ENCODE measurements around the gene SH2B2.

SH2B2 gene

DNA sequence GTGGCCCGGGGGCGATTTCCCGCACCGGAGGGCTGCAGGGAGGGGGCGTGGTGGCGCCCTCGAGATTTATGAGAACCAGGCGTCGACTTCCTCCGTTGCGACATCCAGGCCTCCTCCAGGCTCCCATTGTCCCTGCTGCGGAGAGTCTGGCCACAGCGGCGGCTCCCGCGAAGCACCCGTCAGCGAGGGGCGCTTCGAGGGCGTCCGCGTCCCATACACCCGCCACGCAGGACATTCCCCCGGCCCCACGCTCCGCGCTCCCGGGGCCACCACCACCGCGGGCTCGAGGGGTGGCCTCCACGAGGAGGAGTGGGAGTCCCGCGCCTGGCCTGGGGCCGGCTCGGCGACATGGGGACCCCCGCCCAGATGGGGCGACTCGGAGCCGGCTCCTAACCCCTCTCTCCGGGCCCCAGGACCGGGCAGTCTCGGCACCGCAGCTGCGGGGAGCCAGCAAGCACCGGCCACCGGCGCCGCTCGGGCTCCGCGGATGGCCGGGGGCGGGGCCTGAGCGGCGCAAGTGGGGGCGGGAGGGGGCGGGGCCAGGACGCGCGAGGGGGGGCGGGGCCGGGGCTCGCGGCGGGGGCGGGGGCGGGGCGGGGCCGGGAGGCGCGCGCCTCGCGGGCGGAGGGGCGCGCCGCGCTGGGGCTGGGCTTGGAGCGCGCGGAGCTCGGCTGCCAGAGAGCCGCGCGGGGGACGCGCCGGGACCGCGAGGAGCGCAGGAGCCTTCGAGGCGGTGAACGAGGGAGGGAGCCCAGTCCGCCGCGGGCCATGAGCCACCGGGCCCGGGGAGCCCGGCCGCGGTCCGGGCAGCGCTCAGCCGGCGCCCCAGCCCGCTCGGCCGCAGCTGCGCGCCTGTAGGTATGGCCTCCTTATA is at the start of gene SH2B2:
Gene SH2B2 (plus strand): TSS at position 632 of the 874 bp plus-strand sequence. CDS start 13,683 bp downstream, outside the sequence.
- DNase-seq = peak; percentile 50

DNA sequence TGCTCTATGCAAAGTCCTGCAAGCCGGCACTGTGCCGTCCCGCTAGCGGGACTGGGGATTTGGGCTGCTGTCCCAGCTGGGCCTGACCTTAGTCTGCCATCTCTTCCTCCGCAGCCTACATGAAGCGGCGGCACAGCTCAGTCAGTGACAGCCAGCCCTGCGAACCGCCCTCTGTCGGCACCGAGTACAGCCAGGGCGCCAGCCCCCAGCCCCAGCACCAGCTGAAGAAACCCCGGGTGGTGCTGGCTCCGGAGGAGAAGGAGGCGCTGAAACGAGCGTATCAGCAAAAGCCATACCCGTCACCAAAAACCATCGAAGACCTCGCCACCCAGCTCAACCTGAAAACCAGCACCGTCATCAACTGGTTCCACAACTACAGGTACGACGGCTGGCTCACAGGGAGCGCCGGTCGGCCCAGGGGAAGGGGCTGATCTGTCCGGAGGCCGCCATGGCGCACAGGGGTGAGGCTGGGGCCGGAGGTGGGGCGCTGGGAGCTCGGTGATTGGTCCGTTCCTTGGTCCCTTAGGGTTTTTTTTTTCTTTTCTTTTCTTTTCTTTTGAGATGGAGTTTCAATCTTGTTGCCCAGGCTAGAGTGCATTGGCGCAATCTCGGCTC is 47.4 kb upstream of the SH2B2 start:
- no peak for DNase-seq

DNA sequence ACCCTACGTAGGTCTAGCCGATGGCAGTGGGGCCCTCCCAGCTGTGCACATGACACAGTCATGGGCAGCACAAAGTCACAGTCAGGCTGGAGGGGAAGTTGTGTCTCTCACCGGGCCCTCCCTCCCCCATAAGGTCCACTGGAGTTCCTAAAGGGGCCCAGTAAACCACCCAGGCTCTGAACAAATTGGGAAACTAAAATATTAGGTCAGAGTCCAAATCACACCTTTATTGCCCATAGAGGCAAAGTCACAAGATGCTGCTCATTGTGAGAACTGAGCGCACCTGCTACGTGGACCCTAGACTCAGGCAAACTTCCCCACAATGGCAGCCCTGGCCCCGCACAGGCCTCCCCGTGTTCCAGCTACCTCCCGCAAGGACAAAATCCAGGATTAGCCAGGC is 45.2 kb upstream of the SH2B2 start:
- DNase-seq = no peak

DNA sequence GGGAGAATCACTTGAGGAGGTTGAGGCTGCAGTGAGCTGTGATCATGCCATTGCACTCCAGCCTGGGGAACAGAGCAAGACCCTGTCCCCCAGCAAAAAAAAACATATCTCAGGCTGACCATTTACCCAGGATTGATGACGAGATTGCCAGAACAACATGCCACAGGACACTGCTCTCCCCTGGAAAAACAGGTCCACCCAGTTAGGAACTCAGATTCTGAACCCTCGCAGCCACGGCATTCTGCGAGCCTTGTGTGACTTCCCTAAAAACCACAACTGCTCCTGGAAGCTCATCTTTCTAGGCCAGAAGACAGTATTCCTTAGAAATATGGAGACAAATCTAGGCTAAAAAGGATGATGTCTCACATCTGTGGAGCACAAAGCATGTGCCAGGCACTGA is 42.1 kb upstream of the SH2B2 start:
- no peak for DNase-seq

DNA sequence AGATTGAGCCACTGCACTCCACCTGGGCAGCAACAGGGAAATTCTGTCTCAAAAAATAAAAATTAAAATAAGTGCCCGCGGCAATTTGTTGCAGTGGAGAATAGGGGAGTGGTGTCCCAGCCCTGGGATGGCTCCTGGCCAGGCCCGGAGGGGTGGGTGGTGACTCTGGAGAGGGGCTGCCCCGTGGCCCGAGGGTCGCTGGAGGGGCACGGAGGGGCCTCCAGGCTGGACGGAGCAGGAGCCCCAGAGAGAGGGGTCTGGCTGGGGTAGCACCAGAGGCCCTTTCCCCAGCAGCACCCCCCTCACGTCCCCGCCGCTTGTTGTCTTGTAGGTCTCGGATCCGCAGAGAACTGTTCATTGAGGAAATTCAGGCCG is 38.6 kb upstream of the SH2B2 start:
- no peak for DNase-seq

DNA sequence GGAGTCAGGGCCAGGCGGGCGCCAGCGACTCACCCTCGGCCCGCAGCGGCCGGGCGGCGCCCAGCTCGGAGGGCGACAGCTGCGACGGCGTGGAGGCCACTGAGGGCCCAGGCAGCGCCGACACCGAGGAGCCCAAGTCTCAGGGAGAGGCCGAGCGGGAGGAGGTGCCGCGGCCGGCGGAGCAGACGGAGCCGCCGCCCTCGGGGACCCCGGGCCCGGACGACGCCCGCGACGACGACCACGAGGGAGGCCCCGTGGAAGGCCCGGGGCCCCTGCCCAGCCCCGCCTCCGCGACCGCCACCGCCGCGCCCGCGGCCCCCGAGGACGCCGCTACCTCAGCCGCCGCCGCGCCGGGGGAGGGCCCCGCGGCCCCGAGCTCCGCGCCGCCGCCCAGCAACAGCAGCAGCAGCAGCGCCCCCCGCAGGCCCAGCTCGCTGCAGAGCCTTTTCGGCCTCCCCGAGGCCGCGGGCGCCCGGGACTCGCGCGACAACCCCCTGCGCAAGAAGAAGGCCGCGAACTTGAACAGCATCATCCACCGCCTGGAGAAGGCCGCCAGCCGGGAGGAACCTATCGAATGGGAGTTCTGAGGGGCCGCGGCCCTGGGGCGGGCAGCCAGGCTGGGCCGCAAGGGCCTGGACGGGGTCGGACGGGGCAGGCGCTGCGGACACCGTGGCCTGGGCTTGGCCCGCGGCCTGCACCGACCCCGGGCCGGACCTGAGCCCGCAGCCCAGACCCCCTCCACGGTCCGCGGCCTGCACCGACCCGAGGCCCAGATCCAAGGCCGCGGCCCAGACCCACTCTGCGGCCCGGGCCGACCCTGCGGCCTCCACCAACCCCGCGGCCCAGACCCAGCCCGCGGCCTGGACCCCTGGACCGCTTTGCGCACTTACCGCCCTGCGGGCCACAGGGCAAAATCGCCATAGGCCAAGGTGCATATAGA is 37.9 kb upstream of the SH2B2 start:
- DNase-seq = no peak

DNA sequence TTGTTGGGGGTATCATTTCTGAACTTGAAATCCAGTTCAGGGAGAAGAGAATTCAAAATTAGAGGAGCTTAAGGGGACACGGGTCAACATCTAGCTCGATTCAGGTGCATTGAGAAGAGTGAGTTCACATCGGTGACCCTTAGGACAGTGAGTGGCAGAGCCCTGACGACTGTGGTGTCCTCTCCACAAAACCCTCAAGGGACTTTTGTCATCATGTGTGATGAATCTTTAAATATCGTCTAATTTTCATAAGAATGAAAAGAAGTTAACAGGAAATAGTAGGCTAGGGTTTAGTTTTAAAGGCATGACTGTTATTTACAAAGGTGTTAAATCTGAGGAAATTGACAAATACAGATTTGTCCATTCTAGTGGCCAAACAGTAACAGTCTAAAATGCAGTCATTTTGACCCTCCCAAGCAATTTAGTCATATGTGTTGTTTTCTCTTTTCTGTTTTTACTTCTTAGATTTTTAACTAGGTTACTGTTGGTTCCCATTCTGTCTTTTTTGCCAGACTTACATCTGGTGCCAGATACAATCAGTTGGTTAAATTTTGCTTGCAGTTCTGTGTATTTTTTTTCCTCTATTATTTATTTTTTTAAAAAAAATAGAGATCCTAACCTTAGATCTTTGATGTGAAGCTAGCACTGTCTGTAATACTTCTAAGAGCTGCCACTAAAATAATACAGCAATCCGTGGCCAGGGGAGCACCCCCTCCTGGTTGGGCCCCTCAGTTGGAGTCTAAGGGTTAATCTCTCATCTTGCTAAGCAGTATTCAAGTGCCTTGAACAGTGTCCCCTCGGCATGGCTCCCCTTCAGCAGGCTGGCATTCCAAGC is 34.9 kb upstream of the SH2B2 start:
- no peak for DNase-seq

DNA sequence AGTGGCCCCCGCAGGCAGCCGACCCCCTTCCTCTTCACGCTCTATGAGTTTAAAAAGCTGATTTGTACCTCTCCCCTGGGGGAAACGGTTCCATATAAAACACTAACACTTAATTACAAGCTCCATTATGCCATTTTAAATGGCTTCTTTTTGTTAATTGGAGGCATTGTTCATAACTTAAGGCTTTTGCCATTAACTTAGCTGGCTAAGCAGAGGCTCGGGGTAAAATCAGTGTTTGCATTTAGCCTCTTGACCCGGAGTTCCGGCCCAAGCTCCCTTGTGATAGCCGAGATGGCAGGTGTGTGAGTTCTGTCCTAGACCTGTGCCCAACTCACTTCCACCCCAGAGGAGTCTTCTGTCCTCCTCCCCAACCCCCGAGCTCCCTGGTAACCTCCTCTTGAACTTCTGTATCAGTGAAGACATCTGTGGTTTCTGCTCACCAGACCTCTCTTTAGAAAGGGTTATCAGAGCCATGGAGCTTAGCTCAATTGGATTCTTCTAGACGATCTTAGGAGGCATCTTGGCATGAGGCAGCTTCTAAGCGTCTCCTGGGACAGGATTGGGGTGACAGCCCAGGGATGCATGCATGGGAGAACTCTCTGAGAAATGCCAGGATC is 34.2 kb upstream of the SH2B2 start:
- DNase-seq = no peak

DNA sequence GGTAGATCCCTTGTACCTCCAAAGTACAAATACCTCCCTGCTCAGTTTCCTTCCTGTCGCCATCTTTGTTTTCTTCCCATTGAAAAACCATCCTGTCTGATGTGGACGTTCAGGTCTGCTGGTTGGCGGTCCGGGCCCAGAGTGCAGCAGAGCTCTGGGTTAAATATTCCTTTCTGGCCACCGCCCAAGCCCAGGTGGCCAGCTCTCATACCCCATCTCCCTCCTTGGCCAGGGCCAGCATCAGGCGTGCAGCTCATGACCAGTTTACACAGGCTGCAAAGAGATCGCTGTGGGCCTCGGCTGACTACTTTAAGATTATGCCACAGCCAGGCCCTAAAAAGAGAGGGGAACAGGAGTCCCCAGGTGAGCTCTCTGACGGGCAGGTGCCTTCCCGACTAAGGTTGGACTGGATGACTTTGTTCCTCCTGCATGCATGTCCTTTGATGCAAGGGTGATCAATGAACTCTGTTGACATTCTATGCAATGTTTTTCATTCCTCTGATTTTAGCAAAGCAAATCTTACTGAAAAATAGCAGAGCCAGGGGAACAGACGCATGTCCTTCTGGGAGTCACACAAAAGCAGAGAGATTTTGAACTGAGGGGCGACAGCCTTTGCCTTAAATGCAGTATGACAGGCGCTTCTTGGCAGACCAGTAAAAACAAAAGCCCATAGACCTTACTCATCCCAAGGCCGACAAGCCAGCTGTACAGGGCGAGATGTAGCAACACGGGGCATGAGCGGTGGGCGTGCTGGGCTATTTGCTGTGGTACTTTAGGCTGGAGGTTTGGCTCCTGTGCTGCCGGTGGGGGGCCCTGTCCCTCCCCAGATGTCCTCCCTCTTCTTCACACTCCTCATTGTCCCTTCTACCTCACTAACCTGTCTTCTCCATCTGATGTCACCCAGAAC is 33.3 kb upstream of the SH2B2 start:
- no peak for DNase-seq

DNA sequence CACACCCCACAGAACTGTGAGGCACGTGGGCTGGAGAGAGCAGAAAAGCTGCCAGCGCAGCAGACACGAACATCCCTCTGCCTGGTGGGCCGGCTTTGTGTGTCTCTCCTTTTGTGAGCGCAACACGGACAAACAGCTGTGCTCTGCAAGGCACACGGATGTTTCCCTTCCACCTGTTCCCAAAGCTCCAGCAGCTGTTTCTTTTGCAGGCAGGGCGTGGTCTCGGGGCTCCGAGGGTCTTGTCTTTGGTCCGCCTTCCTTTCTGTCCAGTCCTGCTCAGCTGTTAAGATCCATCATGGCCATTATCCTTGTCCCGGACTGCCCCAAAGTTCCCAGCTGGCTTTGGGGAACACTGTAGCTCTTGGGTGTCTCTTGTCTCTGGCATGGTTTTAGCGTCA is 32.7 kb upstream of the SH2B2 start:
- DNase-seq = no peak

DNA sequence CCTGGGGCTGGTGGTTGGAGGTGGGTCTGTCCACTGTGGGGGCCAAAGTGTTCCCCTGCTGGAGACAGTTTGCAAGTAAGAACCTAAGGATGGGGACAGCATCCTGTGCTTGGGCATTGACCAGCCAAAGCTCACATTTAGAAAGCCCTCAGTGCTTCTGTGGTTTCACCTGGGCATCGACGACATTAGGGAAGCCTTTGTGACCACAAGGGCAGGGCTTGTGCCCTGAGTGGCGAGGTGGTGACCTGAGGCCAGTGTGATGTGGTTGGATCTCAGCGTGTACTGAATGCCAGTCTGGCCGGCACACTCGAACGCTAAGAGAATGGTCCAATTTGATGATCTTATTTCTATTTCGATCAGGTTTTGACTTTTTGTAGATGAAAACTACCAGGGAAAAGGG is 32.1 kb upstream of the SH2B2 start:
- DNase-seq = no peak

DNA sequence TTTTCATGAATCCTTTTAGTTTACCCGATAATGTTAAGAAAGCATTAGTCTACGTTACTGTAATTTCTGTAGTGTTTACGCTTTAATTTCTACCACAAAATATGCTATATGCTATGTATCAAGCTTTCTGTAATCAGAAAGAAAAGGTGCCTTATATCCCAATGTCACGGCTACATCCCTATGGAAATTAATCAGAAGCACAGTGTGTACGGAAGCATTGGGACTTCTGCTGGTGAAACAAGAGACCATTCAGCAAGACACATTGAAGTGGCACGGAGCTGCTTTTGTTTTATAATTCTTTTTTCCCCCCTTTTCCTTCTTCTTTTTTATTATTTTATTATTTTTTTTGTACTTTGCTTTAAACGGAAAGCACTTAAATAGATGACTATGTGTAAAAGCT is 31.2 kb upstream of the SH2B2 start:
- no peak for DNase-seq

DNA sequence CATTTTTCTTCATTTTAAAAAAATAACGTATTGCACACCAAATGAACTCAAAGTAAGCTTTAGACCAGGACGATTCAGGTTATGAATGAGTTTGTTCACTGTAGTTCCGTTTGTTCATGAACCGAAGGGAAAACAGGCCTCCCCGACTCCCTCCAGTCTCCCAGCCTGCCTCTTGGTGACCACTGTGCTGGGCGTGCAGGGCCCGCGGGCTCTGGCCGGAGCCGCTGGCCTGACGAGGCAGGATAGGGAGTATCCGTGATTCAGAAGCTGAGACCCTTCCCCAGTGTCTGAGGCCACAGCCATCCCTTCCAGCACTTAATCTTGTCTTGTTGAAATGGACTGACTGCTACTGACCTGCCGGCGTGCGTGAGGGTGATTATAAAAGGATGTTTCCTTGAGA is 30.8 kb upstream of the SH2B2 start:
- DNase-seq = no peak

DNA sequence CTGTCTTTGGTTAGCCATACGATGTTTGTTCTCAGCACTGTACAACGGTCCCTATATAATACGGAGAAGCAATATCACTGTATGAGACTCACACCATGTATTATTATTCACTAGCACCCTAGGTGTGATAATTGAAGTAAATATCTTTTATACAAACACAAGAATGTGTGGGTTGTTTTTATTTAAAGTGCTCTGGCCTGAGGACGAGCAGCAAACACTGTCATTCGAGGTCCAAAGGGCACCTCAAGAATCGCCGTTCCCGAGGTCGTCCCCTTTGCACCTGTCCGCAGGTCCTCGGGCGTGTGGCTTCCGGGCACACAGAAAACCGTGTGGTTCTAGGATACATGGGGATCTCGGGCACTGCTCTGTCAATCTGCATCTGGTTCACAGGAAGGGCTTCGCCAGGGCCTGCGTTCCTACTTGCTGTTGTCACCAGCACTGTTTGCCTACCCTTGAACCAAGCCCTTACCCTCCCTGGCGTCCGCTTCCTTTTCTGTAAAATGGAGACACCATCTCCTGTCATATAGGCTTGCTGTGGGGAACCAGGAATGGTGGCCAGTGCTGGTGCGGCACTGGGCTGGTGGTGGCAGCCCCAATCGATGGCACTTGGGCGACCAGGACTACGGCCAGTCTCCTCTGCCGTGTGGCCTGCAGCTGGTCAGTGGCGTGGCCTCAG is 28.5 kb upstream of the SH2B2 start:
- no peak for DNase-seq

DNA sequence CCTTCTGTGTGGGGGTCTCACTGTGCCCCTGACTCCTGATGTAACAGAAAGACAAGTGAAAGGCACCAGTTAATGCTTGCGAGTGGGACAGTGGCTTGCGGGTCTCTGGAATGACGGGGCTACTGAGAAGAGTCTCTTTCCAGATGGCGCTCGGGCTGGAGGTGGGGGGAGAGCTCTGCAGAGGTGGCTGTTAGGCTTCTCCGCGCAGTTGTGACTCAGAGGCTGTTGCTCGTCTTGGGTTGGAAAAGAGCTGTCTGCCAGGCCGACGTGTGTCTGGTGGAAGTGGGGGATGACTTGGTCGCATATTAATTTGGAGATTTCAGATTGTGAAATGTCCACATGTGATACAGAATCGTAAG is 27.9 kb upstream of the SH2B2 start:
- DNase-seq = no peak

DNA sequence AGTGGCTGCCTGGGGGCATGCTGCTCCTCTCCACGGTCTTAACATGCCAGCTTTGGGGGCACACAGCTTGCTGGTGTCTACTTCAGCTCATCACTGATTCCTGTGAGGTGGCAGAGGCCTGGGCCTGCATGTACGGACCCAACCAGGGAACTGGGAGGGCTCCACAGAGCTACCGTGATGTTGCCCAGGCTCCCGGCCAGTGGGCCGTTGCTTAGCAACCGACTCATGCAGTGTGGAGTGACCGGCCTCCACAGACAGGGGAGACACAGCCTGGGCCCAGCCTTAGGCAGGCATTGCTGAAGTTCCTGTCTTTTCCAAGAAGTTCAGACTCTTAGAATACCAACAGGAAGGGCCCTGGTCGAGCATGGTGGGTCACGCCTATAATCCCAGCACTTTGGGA is 25.8 kb upstream of the SH2B2 start:
- DNase-seq = no peak

DNA sequence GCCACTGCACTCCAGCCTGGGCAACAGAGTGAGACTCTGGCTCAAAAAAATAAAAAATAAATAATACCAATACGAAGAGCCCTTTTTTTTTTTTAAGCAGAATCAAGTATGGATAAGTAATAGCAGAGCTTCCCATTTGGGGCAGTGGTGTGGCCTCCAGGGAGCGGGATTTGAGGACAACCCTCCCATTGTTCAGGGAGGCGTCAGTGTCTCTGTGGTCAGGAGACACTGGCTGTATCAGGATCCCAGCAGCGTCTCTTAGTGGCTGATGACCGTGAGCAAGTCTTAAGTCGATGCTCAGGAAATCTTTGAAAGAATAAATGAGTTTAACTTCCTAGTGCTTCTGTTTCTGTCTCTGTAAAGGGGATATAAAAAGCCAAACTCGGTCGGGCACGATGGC is 25.2 kb upstream of the SH2B2 start:
- DNase-seq = no peak

DNA sequence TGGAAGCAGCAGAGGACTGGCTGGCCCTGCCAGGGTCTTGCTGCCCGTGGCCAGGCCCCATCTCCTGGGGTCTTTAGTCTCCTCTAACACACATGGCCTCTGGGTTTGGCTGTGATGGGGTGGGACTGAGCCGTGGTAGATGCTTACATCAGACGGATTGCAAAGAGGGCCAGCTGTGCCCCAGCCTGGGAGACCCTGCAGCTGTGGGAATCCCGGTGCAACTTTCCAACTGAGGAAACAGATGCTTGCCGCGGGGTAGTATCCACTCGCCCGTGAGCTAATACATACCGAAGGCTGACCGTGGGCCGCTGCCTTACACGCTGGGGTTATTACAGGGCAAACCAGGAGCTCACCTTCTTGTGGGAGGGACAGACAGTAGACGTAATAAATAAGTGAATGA is 24.1 kb upstream of the SH2B2 start:
- DNase-seq = no peak

DNA sequence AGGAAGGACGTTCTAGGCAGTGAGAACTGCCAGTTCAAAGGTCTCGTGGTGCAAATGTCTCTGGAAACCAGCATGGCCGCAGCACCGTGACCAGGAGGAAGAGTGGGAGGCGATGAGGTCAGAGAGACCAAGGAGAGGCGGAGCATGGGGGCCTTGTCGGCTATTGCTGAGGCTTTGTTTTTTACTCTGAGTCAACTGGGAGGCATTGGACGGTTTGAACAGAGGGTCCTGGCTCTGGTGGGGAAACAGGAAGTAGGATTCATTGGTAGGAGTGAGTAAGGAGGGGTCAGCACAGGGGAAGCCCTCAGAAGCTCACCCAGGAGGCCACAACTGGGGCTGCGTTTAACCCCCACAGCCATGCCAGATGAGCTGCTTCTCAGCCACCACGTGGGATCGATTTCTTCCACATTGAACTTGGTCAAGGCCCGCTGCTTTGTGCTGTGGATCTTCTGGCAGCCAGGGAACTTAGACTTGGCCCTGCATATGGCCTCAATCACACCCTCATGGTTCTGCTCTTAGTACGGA is 22.2 kb upstream of the SH2B2 start:
- DNase-seq = no peak

DNA sequence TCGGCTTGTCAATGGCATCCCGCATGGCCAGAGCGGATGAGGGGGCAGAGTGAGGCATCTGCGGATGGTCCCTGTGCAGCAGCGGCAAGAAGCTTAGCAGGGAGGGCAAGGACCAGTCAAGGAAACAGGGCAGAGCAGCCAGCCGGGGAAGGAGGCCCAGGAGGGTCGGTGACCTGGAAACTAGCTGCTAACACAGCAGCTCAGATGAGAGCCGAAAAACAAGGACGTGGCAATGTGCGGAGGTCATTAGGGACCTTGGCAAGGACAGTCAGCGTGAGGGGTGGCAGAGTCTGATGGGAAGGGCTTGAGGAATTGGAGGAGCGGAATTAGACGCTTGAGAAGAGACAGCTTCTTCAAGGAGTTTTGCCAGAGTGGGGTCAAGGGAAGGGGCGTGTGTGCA is 20.1 kb upstream of the SH2B2 start:
- no peak for DNase-seq
